Measurements from ENCODE around the gene EHMT1.
"Not testable (repeated sequence)": the region's sequence is repeated elsewhere in the genome, so short reads cannot be mapped to it uniquely, and the experiment has no call there.

EHMT1 gene

GRCh38 chr9:137592767-137593166 lies 26.0 kb upstream of the EHMT1 start:
- peaks cover 9% of the 10 kb centered on the region for H3K4me1 Mint-ChIP-seq
- H3K36me3 Mint-ChIP-seq (ENCODE audit: low read depth): peaks cover 4% of the 10 kb centered on the region
- no peaks in the 10 kb centered on the region for H3K9me3 Mint-ChIP-seq
- H3K27ac Mint-ChIP-seq: no peak overlapping the region
- H3K4me3 Mint-ChIP-seq: peak overlapping the region; percentile 69 to 77 (median 70)
- no peak for TF ChIP-seq CTCF (IDR thresholded peaks at IDR 0.05; ENCODE audit: unreplicated experiment in 3 of 3)
- H3K27me3 Mint-ChIP-seq (ENCODE audit: low read depth): no peaks in the 10 kb centered on the region

- H3K36me3 Mint-ChIP-seq (ENCODE audit: low read depth): peaks cover under 1% of the 10 kb centered on the region
- peak overlapping the region; percentile 69 to 77 (median 70) for H3K4me3 Mint-ChIP-seq
- H3K4me1 Mint-ChIP-seq: peaks cover 5% of the 10 kb centered on the region
- H3K27me3 Mint-ChIP-seq (ENCODE audit: low read depth): no peaks in the 10 kb centered on the region
- no peak overlapping the region for H3K27ac Mint-ChIP-seq
- no peak for TF ChIP-seq CTCF (IDR thresholded peaks at IDR 0.05; ENCODE audit: unreplicated experiment in 3 of 3)
- no peaks in the 10 kb centered on the region for H3K9me3 Mint-ChIP-seq
Measured at GRCh38 chr9:137593176-137593575, 25.6 kb upstream of the EHMT1 start.

- not testable (repeated sequence) for H3K4me1 Mint-ChIP-seq; H3K27me3 Mint-ChIP-seq (ENCODE audit: low read depth); H3K9me3 Mint-ChIP-seq; H3K36me3 Mint-ChIP-seq (ENCODE audit: low read depth); H3K27ac Mint-ChIP-seq; H3K4me3 Mint-ChIP-seq
Measured at GRCh38 chr9:137596577-137596976, 22.2 kb upstream of the EHMT1 start.

GRCh38 chr9:137598943-137599342 lies 19.9 kb upstream of the EHMT1 start:
- Mint-ChIP-seq H3K4me1 (no peaks in the 10 kb centered on the region), H3K9me3 (no peaks in the 10 kb centered on the region), H3K36me3 (ENCODE audit: low read depth) (no peaks in the 10 kb centered on the region), H3K4me3 (no peak overlapping the region), H3K27ac (no peak overlapping the region), H3K27me3 (ENCODE audit: low read depth) (peaks cover 5% of the 10 kb centered on the region)
- TF ChIP-seq CTCF (IDR thresholded peaks at IDR 0.05; ENCODE audit: unreplicated experiment in 3 of 3): no peak

GRCh38 chr9:137602661-137603060 lies 16.1 kb upstream of the EHMT1 start:
- Mint-ChIP-seq H3K36me3 (ENCODE audit: low read depth) (no peaks in the 10 kb centered on the region), H3K4me3 (peak overlapping the region; percentile 59 to 70 (median 70)), H3K27ac (no peak overlapping the region), H3K4me1 (peaks cover 10% of the 10 kb centered on the region), H3K9me3 (no peaks in the 10 kb centered on the region), H3K27me3 (ENCODE audit: low read depth) (peaks cover 13% of the 10 kb centered on the region)
- TF ChIP-seq CTCF (IDR thresholded peaks at IDR 0.05; ENCODE audit: unreplicated experiment in 3 of 3): no peak

- no peak overlapping the region for H3K27ac Mint-ChIP-seq
- H3K4me1 Mint-ChIP-seq: peaks cover 11% of the 10 kb centered on the region
- peak overlapping the region; percentile 58 to 74 (median 65) for H3K4me3 Mint-ChIP-seq
- no peaks in the 10 kb centered on the region for H3K9me3 Mint-ChIP-seq
- H3K27me3 Mint-ChIP-seq (ENCODE audit: low read depth): peaks cover 13% of the 10 kb centered on the region
- no peaks in the 10 kb centered on the region for H3K36me3 Mint-ChIP-seq (ENCODE audit: low read depth)
- no peak for TF ChIP-seq CTCF (IDR thresholded peaks at IDR 0.05; ENCODE audit: unreplicated experiment in 3 of 3)
Measured at GRCh38 chr9:137603879-137604278, 14.9 kb upstream of the EHMT1 start.
